GM23338 (cell line): Measurements from ENCODE around the gene ASB2. TPM values are rescaled to one million over a fixed set of nuclear protein-coding genes. Genes with fewer than 3 reads are reported as not detected.

Experiments used
- ATAC-seq: fragments of 200-7000 bp; cut with Tn5 transposase; 3 replicates; pipeline ENCODE4 v1.9.1; 2020
- DNase-seq: peaks from one replicate; pipeline ENCODE4 v3.0.0-alpha.2; 2015; ENCODE audit warnings: low spot score
- H2AFZ ChIP-seq: fragments of 200-600 bp; sonication (generic); 2 replicates; pipeline ENCODE4 v1.8.0; 2016; ENCODE audit warnings: antibody characterized with exemption, mild to moderate bottlenecking, moderate library complexity
- H3F3A ChIP-seq: fragments of 200-600 bp; sonication (generic); replicated peaks from 2 replicates; pipeline ENCODE4 v1.8.0; 2017; ENCODE audit warnings: antibody characterized with exemption, mixed run types, low read depth
- H3K27ac ChIP-seq: fragments of 200-600 bp; sonication (generic); 2 replicates; pipeline ENCODE4 v1.6.1; 2016; ENCODE audit warnings: low read depth
- H3K27me3 ChIP-seq: fragments of 200-600 bp; sonication (generic); 2 replicates; pipeline ENCODE4 v1.8.0; 2016; ENCODE audit warnings: mild to moderate bottlenecking, mixed run types, moderate library complexity; ENCODE audit not compliant: insufficient read depth
- H3K36me3 ChIP-seq: fragments of 200-600 bp; sonication (generic); 2 replicates; pipeline ENCODE4 v1.8.0; 2016; ENCODE audit warnings: mild to moderate bottlenecking; ENCODE audit not compliant: insufficient read depth
- H3K4me1 ChIP-seq: fragments of 200-600 bp; sonication (generic); 2 replicates; pipeline ENCODE4 v1.8.0; 2016; ENCODE audit warnings: mild to moderate bottlenecking, moderate library complexity; ENCODE audit not compliant: insufficient read depth
- H3K4me2 ChIP-seq: fragments of 200-600 bp; sonication (generic); 2 replicates; pipeline ENCODE4 v1.7.1; 2017; ENCODE audit warnings: mixed run types
- H3K4me3 ChIP-seq: fragments of 200-600 bp; sonication (generic); 2 replicates; pipeline ENCODE4 v1.6.1; 2016; ENCODE audit warnings: mixed run types
- H3K79me2 ChIP-seq: fragments of 200-600 bp; sonication (generic); replicated peaks from 2 replicates; pipeline ENCODE4 v1.8.0; 2017; ENCODE audit warnings: mild to moderate bottlenecking; ENCODE audit not compliant: insufficient read depth
- H3K9me2 ChIP-seq: fragments of 200-600 bp; sonication (generic); 2 replicates; pipeline ENCODE4 v1.8.0; 2017; ENCODE audit not compliant: insufficient read depth
- H4K20me1 ChIP-seq: fragments of 200-600 bp; sonication (generic); replicated peaks from 2 replicates; pipeline ENCODE4 v1.8.0; 2017; ENCODE audit warnings: mild to moderate bottlenecking; ENCODE audit not compliant: insufficient read depth
- H3K27ac Mint-ChIP-seq: 2 replicates; pipeline ENCODE4 v1.8.0; 2020; ENCODE audit warnings: inconsistent platforms, mild to moderate bottlenecking, moderate library complexity, mixed read lengths
- H3K27me3 Mint-ChIP-seq: 3 replicates; pipeline ENCODE4 v1.8.0; 2022; ENCODE audit warnings: low read depth, mild to moderate bottlenecking, moderate library complexity, mixed read lengths, inconsistent platforms; ENCODE audit not compliant: insufficient read depth, poor library complexity
- H3K36me3 Mint-ChIP-seq: 3 replicates; pipeline ENCODE4 v1.8.0; 2021; ENCODE audit warnings: low read depth, mild to moderate bottlenecking, inconsistent platforms, moderate library complexity, mixed read lengths
- H3K4me1 Mint-ChIP-seq: 3 replicates; pipeline ENCODE4 v1.8.0; 2020; ENCODE audit warnings: mild to moderate bottlenecking, inconsistent platforms, mixed read lengths
- H3K4me3 Mint-ChIP-seq: 3 replicates; pipeline ENCODE4 v1.8.0; 2021; ENCODE audit warnings: moderate library complexity, mild to moderate bottlenecking, inconsistent platforms, mixed read lengths
- H3K9me3 Mint-ChIP-seq: 3 replicates; pipeline ENCODE4 v1.8.0; 2020; ENCODE audit warnings: moderate library complexity, mild to moderate bottlenecking, inconsistent platforms, mixed read lengths
- CREB1 ChIP-seq: fragments of 250-450 bp; sonication (Bioruptor Pico); IDR thresholded peaks from 2 replicates; pipeline ENCODE4 v1.5.0; 2020; ENCODE audit warnings: low read depth, mild to moderate bottlenecking, moderate library complexity
- EZH2 ChIP-seq: fragments of 200-600 bp; sonication (generic); IDR thresholded peaks from one replicate; pipeline ENCODE4 v1.8.0; 2017; ENCODE audit warnings: antibody characterized with exemption, mild to moderate bottlenecking, low read depth; ENCODE audit not compliant: unreplicated experiment
- EZH2phosphoT487 ChIP-seq: fragments of 200-600 bp; sonication (generic); IDR thresholded peaks from one replicate; pipeline ENCODE4 v1.8.1; 2018; ENCODE audit warnings: antibody characterized with exemption; ENCODE audit not compliant: unreplicated experiment
- NANOG ChIP-seq: IDR thresholded peaks from 2 replicates; pipeline ENCODE4 v1.6.1; 2016; ENCODE audit warnings: antibody characterized with exemption, borderline replicate concordance
- POLR2AphosphoS5 ChIP-seq: IDR thresholded peaks from 2 replicates; pipeline ENCODE4 v1.6.1; 2016; ENCODE audit warnings: antibody characterized with exemption, low read depth
- STAT1 ChIP-seq: IDR thresholded peaks from one replicate; pipeline ENCODE4 v1.6.1; 2016; ENCODE audit warnings: antibody characterized with exemption; ENCODE audit not compliant: unreplicated experiment
- ZNF114 ChIP-seq: fragments of 250-450 bp; sonication (Bioruptor Pico); IDR thresholded peaks from 2 replicates; pipeline ENCODE4 v1.5.0; 2020; ENCODE audit warnings: mild to moderate bottlenecking, moderate library complexity
- ZNF331 ChIP-seq: fragments of 250-450 bp; sonication (Bioruptor Pico); IDR thresholded peaks from 2 replicates; pipeline ENCODE4 v1.5.0; 2020; ENCODE audit warnings: low read depth, mild to moderate bottlenecking, moderate library complexity
- polyA plus RNA-seq: library from polyadenylated mRNA; unstranded; fragments of >200 nt; fragmentation: Nextera tagmentation; extraction: Ambion mirVana; gene quantifications from 2 replicates; pipeline ENCODE4 v1.2.1, GENCODE V29; 2016
- total RNA-seq: library from RNA; depleted of rRNA; stranded (reverse); fragments of >200 nt; shearing (Covaris generic); gene quantifications from 2 replicates; pipeline ENCODE4 v1.2.3, GENCODE V29; 2014
- TF ChIP-seq, protein P1 (sequence below), 2 experiments: fragments of 200-600 bp in 1 of 2; sonication (generic) in 1 of 2; conservative IDR thresholded peaks; 2 replicates each; pipeline versions ENCODE4 v1.5.1 to v1.6.1; 2016 to 2017; ENCODE audit warnings: antibody characterized with exemption in 2 of 2, low read depth in 2 of 2, mild to moderate bottlenecking in 2 of 2, moderate library complexity in 1 of 2
- TF ChIP-seq, protein P2 (sequence below): fragments of 250-450 bp; sonication (Bioruptor Pico); IDR thresholded peaks from 2 replicates; pipeline ENCODE4 v1.5.0; 2020; ENCODE audit warnings: mild to moderate bottlenecking, moderate library complexity
- TF ChIP-seq, protein P3 (sequence below): IDR thresholded peaks from 2 replicates; pipeline ENCODE4 v1.6.1; 2016; ENCODE audit warnings: antibody characterized with exemption

ASB2 gene
- total and polyA plus RNA-seq, 2 experiments from 2014 or later = 1.2 to 1.7 TPM

DNA sequence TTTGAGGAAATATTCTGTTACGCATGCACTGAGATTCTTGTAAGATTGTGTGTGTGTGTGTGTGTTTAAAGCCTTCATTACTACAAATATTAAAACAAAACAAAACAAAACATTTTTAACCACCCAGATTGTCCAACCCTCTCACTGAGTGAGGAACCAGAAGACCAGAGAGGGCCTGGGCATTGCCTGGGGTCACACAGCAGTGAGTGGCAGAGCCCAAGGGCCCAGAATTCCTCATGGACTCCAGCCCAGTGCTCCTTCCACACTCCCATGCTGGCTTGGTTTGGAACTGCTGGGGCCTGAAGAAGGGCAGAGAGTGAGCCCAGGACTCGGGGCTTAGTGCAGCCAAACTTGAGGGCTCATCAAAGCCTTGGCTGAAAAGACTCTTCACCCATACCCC lies 48.2 kb upstream of the ASB2 start:
- no peak overlapping the region for H3K4me3 Mint-ChIP-seq

DNA sequence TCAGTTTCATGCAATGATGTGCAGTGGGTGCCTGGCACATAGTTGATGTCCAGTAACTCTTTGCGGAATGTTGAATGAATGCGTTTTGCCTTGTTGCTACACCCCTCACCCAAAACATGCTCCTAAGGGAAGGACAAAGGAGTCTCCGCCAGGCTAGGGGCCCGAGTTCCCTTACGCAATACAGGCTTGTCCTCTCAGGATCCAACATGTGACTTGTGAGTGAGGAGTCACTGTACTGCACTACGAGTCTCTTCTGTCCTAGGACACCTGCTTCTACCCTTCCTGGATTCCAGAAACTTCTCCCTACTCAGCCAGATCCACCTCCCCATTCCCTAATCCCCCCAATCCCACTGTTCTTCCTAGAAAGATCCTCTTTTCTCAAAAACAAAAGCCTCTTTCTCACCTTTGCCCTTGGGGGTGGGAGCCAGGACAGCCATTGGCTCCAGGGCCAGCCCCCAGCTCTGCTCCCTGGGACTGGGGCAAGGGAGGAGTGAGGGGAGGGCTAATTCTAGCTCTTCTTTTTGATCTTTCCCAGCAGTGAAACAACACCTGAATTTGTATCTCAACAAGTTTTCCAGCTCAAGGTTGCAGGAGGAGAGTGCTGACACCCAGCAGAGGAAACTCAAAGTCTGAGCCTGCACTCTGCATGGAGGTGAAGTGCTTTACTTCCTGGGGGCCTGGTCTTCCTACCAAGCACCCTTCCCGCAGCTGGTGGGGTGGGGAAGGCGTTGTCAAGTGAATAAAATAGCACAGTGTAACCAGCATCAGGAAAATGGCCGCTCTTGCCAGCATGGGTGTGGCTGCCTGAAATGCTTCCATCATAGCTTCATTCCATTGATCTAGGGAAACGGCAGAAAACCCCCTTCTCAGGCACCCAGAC lies 46.4 kb upstream of the ASB2 start:
- DNase-seq (no peak), ATAC-seq (no peak)
- no peak overlapping the region for H3K4me2 ChIP-seq
- Mint-ChIP-seq H3K4me1 (peaks cover 27% of the 10 kb centered on the region), H3K36me3 (no peaks in the 10 kb centered on the region), H3K9me3 (no peaks in the 10 kb centered on the region; the same call in 2 of the 3 replicates), H3K4me3 (no peak overlapping the region), H3K27me3 (peaks cover 7% of the 10 kb centered on the region), H3K27ac (peak overlapping the region; percentile 32; the same call in 1 of the 2 replicates)
- H3F3A ChIP-seq = no peaks in the 10 kb centered on the region
- no peak overlapping the region for H3K4me3 ChIP-seq
- no peaks in the 10 kb centered on the region for H3K4me1 ChIP-seq
- no peaks in the 10 kb centered on the region for H3K9me2 ChIP-seq
- H3K27ac ChIP-seq = no peak overlapping the region
- no peaks in the 10 kb centered on the region for H3K79me2 ChIP-seq
- no peaks in the 10 kb centered on the region for H3K36me3 ChIP-seq
- peak overlapping the region; percentile 89 for H2AFZ ChIP-seq
- H3K27me3 ChIP-seq = no peaks in the 10 kb centered on the region
- TF ChIP-seq EZH2phosphoT487 (no peak), NANOG (no peak), ZNF114 (CRISPR knock-in tag) (no peak), ZNF331 (CRISPR knock-in tag) (no peak), EZH2 (no peak), CREB1 (no peak), POLR2AphosphoS5 (no peak)
- TF ChIP-seq, protein P1, sequence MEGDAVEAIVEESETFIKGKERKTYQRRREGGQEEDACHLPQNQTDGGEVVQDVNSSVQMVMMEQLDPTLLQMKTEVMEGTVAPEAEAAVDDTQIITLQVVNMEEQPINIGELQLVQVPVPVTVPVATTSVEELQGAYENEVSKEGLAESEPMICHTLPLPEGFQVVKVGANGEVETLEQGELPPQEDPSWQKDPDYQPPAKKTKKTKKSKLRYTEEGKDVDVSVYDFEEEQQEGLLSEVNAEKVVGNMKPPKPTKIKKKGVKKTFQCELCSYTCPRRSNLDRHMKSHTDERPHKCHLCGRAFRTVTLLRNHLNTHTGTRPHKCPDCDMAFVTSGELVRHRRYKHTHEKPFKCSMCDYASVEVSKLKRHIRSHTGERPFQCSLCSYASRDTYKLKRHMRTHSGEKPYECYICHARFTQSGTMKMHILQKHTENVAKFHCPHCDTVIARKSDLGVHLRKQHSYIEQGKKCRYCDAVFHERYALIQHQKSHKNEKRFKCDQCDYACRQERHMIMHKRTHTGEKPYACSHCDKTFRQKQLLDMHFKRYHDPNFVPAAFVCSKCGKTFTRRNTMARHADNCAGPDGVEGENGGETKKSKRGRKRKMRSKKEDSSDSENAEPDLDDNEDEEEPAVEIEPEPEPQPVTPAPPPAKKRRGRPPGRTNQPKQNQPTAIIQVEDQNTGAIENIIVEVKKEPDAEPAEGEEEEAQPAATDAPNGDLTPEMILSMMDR (conservative IDR thresholded peaks at IDR 0.05; ENCODE audit: low read depth in 2 of 2) = no peak
- TF ChIP-seq, protein P2, sequence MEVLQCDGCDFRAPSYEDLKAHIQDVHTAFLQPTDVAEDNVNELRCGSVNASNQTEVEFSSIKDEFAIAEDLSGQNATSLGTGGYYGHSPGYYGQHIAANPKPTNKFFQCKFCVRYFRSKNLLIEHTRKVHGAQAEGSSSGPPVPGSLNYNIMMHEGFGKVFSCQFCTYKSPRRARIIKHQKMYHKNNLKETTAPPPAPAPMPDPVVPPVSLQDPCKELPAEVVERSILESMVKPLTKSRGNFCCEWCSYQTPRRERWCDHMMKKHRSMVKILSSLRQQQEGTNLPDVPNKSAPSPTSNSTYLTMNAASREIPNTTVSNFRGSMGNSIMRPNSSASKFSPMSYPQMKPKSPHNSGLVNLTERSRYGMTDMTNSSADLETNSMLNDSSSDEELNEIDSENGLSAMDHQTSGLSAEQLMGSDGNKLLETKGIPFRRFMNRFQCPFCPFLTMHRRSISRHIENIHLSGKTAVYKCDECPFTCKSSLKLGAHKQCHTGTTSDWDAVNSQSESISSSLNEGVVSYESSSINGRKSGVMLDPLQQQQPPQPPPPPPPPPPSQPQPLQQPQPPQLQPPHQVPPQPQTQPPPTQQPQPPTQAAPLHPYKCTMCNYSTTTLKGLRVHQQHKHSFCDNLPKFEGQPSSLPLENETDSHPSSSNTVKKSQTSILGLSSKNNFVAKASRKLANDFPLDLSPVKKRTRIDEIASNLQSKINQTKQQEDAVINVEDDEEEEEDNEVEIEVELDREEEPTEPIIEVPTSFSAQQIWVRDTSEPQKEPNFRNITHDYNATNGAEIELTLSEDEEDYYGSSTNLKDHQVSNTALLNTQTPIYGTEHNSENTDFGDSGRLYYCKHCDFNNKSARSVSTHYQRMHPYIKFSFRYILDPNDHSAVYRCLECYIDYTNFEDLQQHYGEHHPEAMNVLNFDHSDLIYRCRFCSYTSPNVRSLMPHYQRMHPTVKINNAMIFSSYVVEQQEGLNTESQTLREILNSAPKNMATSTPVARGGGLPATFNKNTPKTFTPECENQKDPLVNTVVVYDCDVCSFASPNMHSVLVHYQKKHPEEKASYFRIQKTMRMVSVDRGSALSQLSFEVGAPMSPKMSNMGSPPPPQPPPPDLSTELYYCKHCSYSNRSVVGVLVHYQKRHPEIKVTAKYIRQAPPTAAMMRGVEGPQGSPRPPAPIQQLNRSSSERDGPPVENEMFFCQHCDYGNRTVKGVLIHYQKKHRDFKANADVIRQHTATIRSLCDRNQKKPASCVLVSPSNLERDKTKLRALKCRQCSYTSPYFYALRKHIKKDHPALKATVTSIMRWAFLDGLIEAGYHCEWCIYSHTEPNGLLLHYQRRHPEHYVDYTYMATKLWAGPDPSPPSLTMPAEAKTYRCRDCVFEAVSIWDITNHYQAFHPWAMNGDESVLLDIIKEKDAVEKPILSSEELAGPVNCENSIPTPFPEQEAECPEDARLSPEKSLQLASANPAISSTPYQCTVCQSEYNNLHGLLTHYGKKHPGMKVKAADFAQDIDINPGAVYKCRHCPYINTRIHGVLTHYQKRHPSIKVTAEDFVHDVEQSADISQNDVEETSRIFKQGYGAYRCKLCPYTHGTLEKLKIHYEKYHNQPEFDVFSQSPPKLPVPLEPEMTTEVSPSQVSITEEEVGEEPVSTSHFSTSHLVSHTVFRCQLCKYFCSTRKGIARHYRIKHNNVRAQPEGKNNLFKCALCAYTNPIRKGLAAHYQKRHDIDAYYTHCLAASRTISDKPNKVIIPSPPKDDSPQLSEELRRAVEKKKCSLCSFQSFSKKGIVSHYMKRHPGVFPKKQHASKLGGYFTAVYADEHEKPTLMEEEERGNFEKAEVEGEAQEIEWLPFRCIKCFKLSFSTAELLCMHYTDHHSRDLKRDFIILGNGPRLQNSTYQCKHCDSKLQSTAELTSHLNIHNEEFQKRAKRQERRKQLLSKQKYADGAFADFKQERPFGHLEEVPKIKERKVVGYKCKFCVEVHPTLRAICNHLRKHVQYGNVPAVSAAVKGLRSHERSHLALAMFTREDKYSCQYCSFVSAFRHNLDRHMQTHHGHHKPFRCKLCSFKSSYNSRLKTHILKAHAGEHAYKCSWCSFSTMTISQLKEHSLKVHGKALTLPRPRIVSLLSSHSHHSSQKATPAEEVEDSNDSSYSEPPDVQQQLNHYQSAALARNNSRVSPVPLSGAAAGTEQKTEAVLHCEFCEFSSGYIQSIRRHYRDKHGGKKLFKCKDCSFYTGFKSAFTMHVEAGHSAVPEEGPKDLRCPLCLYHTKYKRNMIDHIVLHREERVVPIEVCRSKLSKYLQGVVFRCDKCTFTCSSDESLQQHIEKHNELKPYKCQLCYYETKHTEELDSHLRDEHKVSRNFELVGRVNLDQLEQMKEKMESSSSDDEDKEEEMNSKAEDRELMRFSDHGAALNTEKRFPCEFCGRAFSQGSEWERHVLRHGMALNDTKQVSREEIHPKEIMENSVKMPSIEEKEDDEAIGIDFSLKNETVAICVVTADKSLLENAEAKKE (CRISPR knock-in tag) = no peak
- TF ChIP-seq, protein P3, sequence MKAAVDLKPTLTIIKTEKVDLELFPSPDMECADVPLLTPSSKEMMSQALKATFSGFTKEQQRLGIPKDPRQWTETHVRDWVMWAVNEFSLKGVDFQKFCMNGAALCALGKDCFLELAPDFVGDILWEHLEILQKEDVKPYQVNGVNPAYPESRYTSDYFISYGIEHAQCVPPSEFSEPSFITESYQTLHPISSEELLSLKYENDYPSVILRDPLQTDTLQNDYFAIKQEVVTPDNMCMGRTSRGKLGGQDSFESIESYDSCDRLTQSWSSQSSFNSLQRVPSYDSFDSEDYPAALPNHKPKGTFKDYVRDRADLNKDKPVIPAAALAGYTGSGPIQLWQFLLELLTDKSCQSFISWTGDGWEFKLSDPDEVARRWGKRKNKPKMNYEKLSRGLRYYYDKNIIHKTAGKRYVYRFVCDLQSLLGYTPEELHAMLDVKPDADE = no peak
- no peaks in the 10 kb centered on the region for H4K20me1 ChIP-seq

More for the DNA sequence above, 48.2 kb upstream of the ASB2 start:
- peaks cover 29% of the 10 kb centered on the region for H3K4me1 Mint-ChIP-seq
- H3K79me2 ChIP-seq = no peaks in the 10 kb centered on the region
- H3K4me3 ChIP-seq = no peak overlapping the region
- TF ChIP-seq STAT1 = no peak
- no peaks in the 10 kb centered on the region for H3K4me1 ChIP-seq
- no peak overlapping the region for H2AFZ ChIP-seq
- H3K27ac ChIP-seq = no peak overlapping the region
- peaks cover 7% of the 10 kb centered on the region for H3K27me3 Mint-ChIP-seq
- DNase-seq (no peak), ATAC-seq (no peak)
- H3K4me2 ChIP-seq = no peak overlapping the region
- no peaks in the 10 kb centered on the region for H3K36me3 Mint-ChIP-seq
- H3K27ac Mint-ChIP-seq = no peak overlapping the region
- no peaks in the 10 kb centered on the region; the same call in 2 of the 3 replicates for H3K9me3 Mint-ChIP-seq
- H3K36me3 ChIP-seq = no peaks in the 10 kb centered on the region
- H3K27me3 ChIP-seq = no peaks in the 10 kb centered on the region
- H4K20me1 ChIP-seq = no peaks in the 10 kb centered on the region
- no peaks in the 10 kb centered on the region for H3K9me2 ChIP-seq
- H3F3A ChIP-seq = no peaks in the 10 kb centered on the region
